Measurements from ENCODE around the gene NACC1. TPM values are rescaled to one million over a fixed set of nuclear protein-coding genes. Genes with fewer than 3 reads are reported as not detected.

The NACC1 gene
- total and polyA plus RNA-seq, 8 donors, result 7.0 to 25.3 (median 14.1) TPM

DNA sequence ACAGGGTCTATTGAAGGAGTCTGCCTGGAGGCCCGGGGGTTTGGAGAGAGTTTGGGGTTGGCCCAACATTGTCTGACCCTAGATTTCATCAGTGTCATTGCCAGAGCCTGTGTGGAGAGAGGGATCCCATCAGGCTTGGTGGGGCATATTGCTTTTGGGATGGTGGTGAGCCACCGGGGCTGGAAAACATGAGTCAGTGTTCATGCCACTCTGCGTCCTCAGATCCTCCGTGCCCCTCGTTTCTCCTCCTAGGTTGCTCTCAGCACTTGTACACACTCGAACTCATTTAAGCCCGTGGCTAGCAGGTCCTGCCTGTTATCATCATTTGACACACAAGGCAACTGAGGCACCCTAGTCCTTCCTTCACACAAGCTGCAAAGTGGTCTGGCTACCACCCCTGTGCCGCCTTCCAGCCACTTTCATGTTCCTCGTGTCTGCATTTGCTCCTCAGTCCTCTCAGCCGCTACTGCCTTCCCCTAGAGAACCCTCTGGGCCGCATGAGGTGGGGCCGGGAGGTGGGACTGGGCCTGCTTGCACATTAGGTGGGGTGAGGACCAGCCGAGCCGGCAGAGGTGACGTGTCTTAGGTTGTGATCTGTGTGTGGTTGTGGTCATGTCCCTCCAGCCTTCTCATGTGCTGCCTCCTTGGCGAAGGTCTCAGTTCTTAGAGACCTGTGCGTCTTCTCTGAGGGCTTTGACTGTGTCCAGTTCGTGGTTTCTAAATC lies 3.6 kb downstream of the NACC1 start:
- intact Hi-C loops (cut with DNase I), result no loop called here
- no peaks in the 10 kb centered on the region for H3K36me3 ChIP-seq
- FAIRE-seq, result no peak
- no peak overlapping the region for H3K27ac ChIP-seq
- DNase-seq, result no peak
- no peak overlapping the region for H3K4me3 ChIP-seq
- peaks cover 0 to 10% (median 4%) of the 10 kb centered on the region in 3 donors for H3K4me1 ChIP-seq
- H3K27me3 ChIP-seq, result no peaks in the 10 kb centered on the region
- 76 to 77% methylated on average over 18 of the region's 18 CpGs for whole genome bisulfite sequencing, 2 donors
- no peak for ATAC-seq
- H3K9me3 ChIP-seq, result no peaks in the 10 kb centered on the region
- TF ChIP-seq, protein P1, sequence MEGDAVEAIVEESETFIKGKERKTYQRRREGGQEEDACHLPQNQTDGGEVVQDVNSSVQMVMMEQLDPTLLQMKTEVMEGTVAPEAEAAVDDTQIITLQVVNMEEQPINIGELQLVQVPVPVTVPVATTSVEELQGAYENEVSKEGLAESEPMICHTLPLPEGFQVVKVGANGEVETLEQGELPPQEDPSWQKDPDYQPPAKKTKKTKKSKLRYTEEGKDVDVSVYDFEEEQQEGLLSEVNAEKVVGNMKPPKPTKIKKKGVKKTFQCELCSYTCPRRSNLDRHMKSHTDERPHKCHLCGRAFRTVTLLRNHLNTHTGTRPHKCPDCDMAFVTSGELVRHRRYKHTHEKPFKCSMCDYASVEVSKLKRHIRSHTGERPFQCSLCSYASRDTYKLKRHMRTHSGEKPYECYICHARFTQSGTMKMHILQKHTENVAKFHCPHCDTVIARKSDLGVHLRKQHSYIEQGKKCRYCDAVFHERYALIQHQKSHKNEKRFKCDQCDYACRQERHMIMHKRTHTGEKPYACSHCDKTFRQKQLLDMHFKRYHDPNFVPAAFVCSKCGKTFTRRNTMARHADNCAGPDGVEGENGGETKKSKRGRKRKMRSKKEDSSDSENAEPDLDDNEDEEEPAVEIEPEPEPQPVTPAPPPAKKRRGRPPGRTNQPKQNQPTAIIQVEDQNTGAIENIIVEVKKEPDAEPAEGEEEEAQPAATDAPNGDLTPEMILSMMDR (IDR thresholded peaks at IDR 0.05), result no peak

DNA sequence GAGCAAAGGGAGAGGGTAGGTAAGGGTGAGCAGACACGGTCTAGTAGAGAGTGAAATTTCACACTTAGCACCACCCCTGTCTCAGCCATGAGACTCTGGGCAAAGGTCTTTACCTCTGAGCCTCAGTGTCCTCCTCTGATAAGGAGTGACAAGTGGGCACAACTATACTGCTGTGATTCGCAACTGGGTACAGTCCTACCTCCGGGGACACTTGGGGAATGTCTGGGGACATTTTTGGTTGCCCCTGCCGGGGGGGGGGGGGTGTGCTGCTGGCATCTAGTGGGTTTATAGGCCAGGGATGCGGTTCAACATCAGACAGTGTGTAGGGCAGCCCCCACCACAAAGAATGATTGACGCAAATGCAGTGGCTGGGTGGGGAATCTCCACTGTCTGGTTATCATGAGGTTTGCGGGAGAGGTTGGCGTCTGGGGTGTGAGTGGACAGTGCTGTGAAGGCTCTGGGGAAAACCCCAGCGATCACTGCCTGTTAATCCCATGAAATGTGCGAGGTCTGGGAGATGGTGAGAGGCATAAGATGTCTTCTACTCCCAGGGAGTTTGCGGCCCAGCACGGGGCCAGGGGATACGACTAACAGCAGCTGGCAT lies 4.3 kb downstream of the NACC1 start:
- WGBS, 2 donors, result 74 to 77% methylated on average over 13 of the region's 13 CpGs
- FAIRE-seq (no peak), DNase-seq (no peak), ATAC-seq (no peak)
- no peak overlapping the region for H3K4me3 ChIP-seq
- H3K27ac ChIP-seq, result no peak overlapping the region
- H3K9me3 ChIP-seq, result no peaks in the 10 kb centered on the region
- no peaks in the 10 kb centered on the region for H3K36me3 ChIP-seq
- H3K4me1 ChIP-seq, result peaks cover 0 to 10% (median 4%) of the 10 kb centered on the region in 3 donors
- TF ChIP-seq, protein P1 (IDR thresholded peaks at IDR 0.05), result no peak
- intact Hi-C loops (cut with DNase I), result no loop called here
- no peaks in the 10 kb centered on the region for H3K27me3 ChIP-seq

DNA sequence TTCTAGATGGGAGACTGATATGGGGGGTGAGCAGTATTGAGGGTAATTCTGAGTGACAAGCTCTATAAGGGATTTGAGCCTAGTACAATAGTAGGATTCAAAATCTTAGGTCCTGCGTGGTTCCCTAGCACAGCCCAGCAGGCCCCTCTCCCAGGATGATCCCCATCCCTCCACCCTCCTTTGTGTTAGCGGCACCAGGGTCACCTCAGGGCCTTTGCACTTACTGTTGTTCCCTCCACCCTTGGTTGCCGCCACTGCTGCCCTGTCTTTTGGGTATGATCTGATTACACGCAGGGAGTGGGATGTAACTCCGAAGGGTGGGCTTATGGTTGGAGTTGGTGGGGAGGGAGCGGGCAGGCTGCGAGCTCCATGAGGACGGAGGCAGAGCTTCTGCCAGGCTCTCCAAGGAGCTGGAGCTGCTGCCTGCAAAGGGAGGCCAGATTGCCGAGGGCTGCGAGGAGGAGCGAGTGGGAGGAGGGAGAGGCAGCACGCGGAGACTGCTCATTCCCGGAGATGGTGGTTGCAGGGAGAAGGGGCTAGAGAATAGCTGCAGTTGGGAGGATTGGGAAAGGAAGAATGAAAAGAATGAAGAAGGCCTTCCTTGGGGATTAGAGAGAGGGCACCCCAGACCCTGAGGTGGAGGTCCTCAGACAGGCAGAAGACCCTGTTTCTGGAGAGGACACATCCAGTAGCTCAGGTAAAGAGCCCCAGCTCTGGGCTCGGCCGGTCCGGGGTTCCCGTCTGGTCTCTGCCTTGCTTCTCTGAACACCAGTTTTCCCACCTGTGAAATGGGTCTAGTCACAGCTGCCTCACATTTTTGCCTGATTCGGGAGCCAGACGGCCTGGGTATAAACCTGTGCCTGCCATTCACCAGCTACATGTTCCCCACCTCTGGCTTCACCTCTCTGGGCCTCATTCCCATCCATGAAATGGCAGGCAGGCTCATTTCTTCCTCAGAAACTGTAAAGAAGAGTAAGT lies 5.2 kb downstream of the NACC1 start:
- H3K9me3 ChIP-seq, result no peaks in the 10 kb centered on the region
- DNase-seq, result no peak
- H3K27me3 ChIP-seq, result no peaks in the 10 kb centered on the region
- TF ChIP-seq, protein P1 (IDR thresholded peaks at IDR 0.05), result no peak
- intact Hi-C loops (cut with DNase I), result no loop called here
- 90 to 91% methylated on average over 20 of the region's 20 CpGs for WGBS, 2 donors
- no peak for FAIRE-seq
- H3K36me3 ChIP-seq, result no peaks in the 10 kb centered on the region
- no peak for ATAC-seq
- H3K27ac ChIP-seq, result no peak overlapping the region
- peaks cover 0 to 10% (median 4%) of the 10 kb centered on the region in 3 donors for H3K4me1 ChIP-seq
- no peak overlapping the region for H3K4me3 ChIP-seq

DNA sequence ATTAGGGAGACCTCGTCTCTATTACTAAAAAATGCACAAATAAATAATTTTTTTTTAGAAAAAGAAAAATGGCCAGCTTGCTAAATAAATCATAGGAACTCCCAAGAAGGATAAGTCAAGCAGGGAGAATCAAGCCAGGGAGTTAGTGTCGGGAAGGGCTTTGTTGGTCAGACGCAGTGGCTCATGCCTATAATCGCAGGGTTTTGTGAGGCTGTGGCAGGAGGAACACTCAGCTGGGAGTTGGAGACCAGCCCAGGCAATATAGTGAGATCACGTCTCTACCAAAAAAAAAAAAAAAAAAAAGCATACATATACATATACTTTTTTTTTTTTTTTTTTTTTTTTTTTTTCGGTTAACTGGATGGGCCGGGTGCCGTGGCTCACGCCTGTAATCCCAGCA lies 9.0 kb downstream of the NACC1 start:
- H3K4me1 ChIP-seq, result no peaks in the 10 kb centered on the region
- FAIRE-seq (no peak), ATAC-seq (no peak), DNase-seq (no peak)
- TF ChIP-seq, protein P1 (IDR thresholded peaks at IDR 0.05), result no peak
- H3K27ac ChIP-seq, result no peak overlapping the region
- WGBS, 2 donors, result 87 to 88% methylated on average over 8 to 9 of the region's 9 CpGs
- intact Hi-C loops (cut with DNase I), result no loop called here
- H3K4me3 ChIP-seq, result no peak overlapping the region
- no peaks in the 10 kb centered on the region for H3K36me3 ChIP-seq
- no peaks in the 10 kb centered on the region for H3K27me3 ChIP-seq
- no peaks in the 10 kb centered on the region for H3K9me3 ChIP-seq
